ENCODE data around the gene ANKRD39. TPM values are rescaled to one million over a fixed set of nuclear protein-coding genes. Genes with fewer than 3 reads are reported as not detected.

The ANKRD39 gene
- total RNA-seq, 4 donors from 2014 or later, result 5.8 to 17.3 (median 15.4) TPM

DNA sequence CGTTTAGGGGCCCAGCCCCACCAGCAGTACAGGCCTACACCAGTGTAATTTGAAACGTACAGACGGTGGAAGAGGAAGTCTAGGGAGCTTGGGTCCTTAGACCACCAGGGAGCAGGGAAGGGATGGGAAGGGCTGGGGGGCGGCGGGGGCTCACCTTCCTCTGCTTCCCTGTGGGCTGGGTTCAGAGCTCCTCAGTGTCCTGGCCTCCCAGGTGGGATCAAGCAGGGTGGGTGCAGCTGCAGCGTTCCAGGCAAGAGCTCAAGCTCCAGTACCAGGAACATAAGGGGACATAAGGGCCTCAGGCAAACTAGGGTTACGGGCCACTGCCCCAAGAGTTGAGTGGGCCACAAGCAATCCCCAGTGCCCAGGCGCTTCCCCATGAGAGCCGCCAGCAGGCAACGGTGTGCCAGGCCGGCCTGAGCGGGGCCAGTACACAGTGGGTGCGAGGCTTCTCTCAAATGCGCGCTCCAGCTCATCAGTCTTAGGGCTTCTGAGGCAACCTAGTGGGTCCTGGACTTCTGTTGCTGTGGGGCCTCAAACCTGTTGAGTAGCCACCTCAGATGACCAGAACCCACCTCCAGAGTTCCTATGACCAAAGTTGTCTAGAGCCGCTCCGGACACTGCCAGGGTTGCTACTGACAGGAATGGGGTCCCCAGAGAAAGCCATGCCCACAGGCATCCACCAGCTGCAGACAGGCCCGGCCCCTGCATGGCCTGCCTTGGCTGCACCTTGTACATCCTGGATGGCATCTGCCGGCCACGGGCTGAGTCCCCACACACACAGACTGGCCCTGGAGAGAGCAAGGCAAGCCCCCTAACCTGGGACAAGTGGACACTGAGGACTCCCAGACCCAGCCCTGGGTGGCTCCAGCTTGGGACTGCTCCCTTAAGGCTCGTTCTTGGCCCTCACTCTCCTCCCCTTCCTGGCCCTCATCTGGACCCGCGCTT is 19.2 kb downstream of the ANKRD39 start:
- H3K4me3 ChIP-seq, result peak overlapping the region in 1 of 4 donors; percentile 41
- H3K9me3 ChIP-seq, result no peaks in the 10 kb centered on the region
- H3K36me3 ChIP-seq, result peaks cover 0 to 22% (median 0%) of the 10 kb centered on the region in 3 donors
- no peaks in the 10 kb centered on the region for H3K27me3 ChIP-seq
- peak overlapping the region in 2 of 4 donors; percentile 4 to 71 for H3K27ac ChIP-seq
- no peak for DNase-seq
- peaks cover 0 to 14% (median 7%) of the 10 kb centered on the region in 4 donors for H3K4me1 ChIP-seq
- no peak for TF ChIP-seq POLR2A (IDR thresholded peaks at IDR 0.05)
- TF ChIP-seq, protein P1, sequence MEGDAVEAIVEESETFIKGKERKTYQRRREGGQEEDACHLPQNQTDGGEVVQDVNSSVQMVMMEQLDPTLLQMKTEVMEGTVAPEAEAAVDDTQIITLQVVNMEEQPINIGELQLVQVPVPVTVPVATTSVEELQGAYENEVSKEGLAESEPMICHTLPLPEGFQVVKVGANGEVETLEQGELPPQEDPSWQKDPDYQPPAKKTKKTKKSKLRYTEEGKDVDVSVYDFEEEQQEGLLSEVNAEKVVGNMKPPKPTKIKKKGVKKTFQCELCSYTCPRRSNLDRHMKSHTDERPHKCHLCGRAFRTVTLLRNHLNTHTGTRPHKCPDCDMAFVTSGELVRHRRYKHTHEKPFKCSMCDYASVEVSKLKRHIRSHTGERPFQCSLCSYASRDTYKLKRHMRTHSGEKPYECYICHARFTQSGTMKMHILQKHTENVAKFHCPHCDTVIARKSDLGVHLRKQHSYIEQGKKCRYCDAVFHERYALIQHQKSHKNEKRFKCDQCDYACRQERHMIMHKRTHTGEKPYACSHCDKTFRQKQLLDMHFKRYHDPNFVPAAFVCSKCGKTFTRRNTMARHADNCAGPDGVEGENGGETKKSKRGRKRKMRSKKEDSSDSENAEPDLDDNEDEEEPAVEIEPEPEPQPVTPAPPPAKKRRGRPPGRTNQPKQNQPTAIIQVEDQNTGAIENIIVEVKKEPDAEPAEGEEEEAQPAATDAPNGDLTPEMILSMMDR (IDR thresholded peaks at IDR 0.05), result no peak

DNA sequence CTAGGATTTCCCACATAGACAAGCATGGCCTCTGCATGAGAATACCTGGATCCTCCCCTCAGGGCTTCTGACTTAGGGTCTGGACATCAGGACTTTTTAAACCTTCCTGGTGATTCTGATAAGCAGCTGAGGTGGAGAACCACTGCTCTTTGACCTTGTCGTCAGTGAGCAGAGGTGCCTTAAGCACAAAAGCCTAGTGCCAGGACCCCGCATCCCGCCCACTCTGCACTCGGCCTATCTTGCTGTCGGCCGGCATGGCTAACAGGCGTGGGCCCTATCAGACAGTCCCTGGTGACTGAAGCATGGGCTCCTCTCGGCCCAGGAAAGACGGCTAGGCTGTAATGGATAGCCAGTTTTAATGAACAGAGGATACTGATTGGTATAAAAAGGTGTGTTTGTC is 20.2 kb downstream of the ANKRD39 start:
- H3K27ac ChIP-seq, result no peak overlapping the region
- DNase-seq, result no peak
- peaks cover 0 to 30% (median 0%) of the 10 kb centered on the region in 3 donors for H3K36me3 ChIP-seq
- no peak for TF ChIP-seq POLR2A (IDR thresholded peaks at IDR 0.05)
- peaks cover 0 to 16% (median 9%) of the 10 kb centered on the region in 4 donors for H3K4me1 ChIP-seq
- no peaks in the 10 kb centered on the region for H3K27me3 ChIP-seq
- H3K4me3 ChIP-seq, result no peak overlapping the region
- H3K9me3 ChIP-seq, result no peaks in the 10 kb centered on the region

DNA sequence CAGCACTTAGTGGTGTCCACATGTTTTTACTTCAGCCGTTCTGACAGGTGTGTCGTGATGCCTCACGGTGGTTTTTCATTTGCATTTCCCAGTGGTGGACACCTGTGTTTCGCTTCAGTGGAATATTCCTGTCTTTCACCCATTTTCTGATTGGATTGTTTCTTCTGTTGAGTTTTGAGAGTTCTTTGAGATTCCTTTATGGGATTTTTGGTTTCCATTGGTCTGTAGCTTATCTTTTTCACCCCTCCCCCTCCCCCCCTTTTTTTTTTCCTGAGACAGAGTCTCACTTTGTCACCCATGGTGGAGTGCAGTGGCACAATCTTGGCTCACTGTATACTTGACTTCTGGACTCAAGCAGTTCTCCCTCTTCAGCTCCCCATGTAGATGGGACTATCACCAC is 22.0 kb downstream of the ANKRD39 start:
- Histone ChIP-seq H3K4me1 (peaks cover 0 to 16% (median 9%) of the 10 kb centered on the region in 4 donors), H3K4me3 (no peak overlapping the region), H3K36me3 (peaks cover 0 to 47% (median 0%) of the 10 kb centered on the region in 3 donors), H3K9me3 (no peaks in the 10 kb centered on the region), H3K27me3 (no peaks in the 10 kb centered on the region), H3K27ac (no peak overlapping the region)
- no peak for DNase-seq
- no peak for TF ChIP-seq POLR2A (IDR thresholded peaks at IDR 0.05)
- TF ChIP-seq, protein P1 (IDR thresholded peaks at IDR 0.05), result no peak

DNA sequence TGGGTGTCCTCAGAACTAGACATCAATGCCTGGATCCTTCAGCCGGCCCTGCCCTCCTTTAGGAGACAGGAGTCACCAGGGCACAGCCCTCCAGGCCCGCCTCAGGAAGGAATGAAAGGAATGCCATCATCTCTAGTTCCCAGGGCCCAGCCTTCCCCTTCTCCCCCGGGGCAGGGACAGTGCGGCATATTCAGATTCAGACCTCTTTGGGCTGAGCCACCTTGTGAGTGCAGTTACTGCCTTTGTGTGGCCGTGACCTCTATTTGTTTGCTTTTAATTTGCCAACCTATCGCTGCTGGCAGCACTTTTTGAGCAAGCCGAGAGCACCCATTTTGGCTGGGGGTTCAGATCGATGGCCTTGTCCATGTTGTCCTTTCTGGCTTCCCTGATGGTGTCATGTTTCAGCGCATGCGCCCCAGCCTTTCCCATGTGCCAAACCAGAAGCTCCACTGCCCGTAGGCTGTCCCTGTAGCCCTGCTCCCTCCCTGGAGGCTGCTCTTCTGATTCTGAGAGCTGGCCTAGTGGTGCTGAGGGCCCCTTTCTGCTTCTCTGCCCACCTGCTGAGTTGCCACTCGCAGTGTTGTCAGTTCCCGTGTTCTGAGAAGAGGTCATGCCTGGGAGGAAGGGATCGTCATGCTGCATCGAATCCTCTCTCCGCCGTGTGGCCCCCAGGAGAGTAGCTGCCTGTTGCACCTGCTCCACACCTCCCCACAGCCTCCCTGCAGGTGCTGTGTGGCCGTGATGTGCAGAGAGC is 24.9 kb downstream of the ANKRD39 start:
- Histone ChIP-seq H3K27me3 (no peaks in the 10 kb centered on the region), H3K9me3 (no peaks in the 10 kb centered on the region), H3K36me3 (peaks cover 0 to 70% (median 0%) of the 10 kb centered on the region in 3 donors), H3K27ac (peak overlapping the region in 3 of 4 donors; percentile 9 to 50 (median 20)), H3K4me1 (peaks cover 0 to 8% (median 0%) of the 10 kb centered on the region in 4 donors), H3K4me3 (no peak overlapping the region)
- peak in 2 of 3 donors; percentile 72 to 76 for DNase-seq
- TF ChIP-seq, protein P1 (IDR thresholded peaks at IDR 0.05), result no peak
- TF ChIP-seq POLR2A (IDR thresholded peaks at IDR 0.05), result no peak

DNA sequence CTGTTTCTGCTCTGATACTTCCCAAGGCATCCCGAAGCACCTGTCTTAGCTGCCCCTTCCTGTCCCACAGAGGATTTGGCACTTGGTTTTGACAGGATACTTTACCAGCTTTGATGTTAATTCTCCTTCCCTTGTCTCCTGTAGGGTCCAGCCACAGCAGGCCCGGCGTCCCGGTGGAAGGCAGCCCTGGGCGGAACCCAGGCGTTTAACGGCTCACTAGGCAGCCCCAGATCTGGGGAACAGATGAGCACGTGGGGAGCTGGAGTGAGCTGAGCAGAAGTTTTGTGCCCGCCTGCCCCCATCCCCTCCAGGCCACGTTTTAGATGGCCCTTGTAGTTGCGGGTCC is 25.4 kb downstream of the ANKRD39 start:
- DNase-seq, result no peak
- peak overlapping the region in 2 of 4 donors; percentile 9 to 50 for H3K27ac ChIP-seq
- no peak overlapping the region for H3K4me3 ChIP-seq
- peaks cover 0 to 8% (median 0%) of the 10 kb centered on the region in 4 donors for H3K4me1 ChIP-seq
- peaks cover 0 to 70% (median 0%) of the 10 kb centered on the region in 3 donors for H3K36me3 ChIP-seq
- no peak for TF ChIP-seq POLR2A (IDR thresholded peaks at IDR 0.05)
- TF ChIP-seq, protein P1 (IDR thresholded peaks at IDR 0.05), result no peak
- H3K27me3 ChIP-seq, result no peaks in the 10 kb centered on the region
- no peaks in the 10 kb centered on the region for H3K9me3 ChIP-seq

Measured in Peyer's patch (tissue), 4 donors.